Erythroblast (primary cell): ENCODE results near the gene TRAPPC1.

ENCODE experiments used
- GATA1 ChIP-seq: IDR thresholded peaks from 2 replicates; pipeline ENCODE4 v1.6.1; 2011; ENCODE audit warnings: low read depth, mild to moderate bottlenecking, control low read depth, low read length, moderate library complexity
- POLR2A ChIP-seq: IDR thresholded peaks from 2 replicates; pipeline ENCODE4 v1.6.1; 2011; ENCODE audit warnings: mild to moderate bottlenecking, low read length

DNA sequence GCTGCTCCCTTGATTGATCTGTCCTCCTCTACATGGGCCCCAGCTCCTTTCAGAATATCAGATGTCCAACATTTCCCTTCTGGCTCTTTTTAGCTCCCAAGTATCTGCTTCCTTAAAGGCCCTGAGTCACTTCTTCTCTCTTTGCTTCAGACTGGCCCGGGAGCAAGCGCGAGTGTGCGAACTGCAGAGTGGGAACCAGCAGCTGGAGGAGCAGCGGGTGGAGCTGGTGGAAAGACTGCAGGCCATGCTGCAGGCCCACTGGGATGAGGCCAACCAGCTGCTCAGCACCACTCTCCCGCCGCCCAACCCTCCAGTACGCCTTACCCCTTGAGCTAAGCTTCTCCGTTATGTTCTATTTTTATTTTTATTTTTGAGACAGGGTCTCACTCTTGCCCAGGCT is 12.6 kb upstream of the TRAPPC1 start:
- no peak for TF ChIP-seq POLR2A
- TF ChIP-seq GATA1 = no peak
